Colonic mucosa (tissue), 4 donors: ENCODE data around the gene CYP4F3. TPM values are rescaled to one million over a fixed set of nuclear protein-coding genes. Genes with fewer than 3 reads are reported as not detected.

Experiments
- DNase-seq: peaks from one replicate; pipeline ENCODE4 v3.0.0-alpha.2; 2020
- H3K27ac ChIP-seq: fragments of 200-600 bp; one replicate; pipeline ENCODE4 v1.8.0; 2021
- H3K27me3 ChIP-seq: fragments of 200-600 bp; one replicate; pipeline ENCODE4 v1.8.0; 2021
- H3K36me3 ChIP-seq: fragments of 200-600 bp; one replicate; pipeline ENCODE4 v1.8.0; 2021
- H3K4me1 ChIP-seq: fragments of 200-600 bp; one replicate; pipeline ENCODE4 v1.8.0; 2021; ENCODE audit warnings: mild to moderate bottlenecking
- H3K4me3 ChIP-seq: fragments of 200-600 bp; one replicate; pipeline ENCODE4 v1.8.0; 2021
- H3K9ac ChIP-seq, 2 donors: one replicate each; pipeline ENCODE4 v1.7.0; 2013; ENCODE audit warnings: control low read depth in 2 of 2, low read depth in 2 of 2, low read length in 2 of 2
- H3K9me3 ChIP-seq: fragments of 200-600 bp; one replicate; pipeline ENCODE4 v1.8.0; 2021
- intact Hi-C: fragments of 100-400 bp; cut with DNase I; formaldehyde crosslinking; loops from one replicate; pipeline ENCODE4 v1.14.1; 2022
- total RNA-seq, 2 donors: library from RNA; stranded (reverse); fragmentation: NEBNext Ultra II Directional in 1 of 2; extraction: Animal tissue kit (Norgen Biotek cat#: 25700) in 1 of 2; gene quantifications; one replicate each; pipeline ENCODE4 v1.2.1, GENCODE V29; 2021
- TF ChIP-seq, protein P1 (sequence below): fragments of 200-600 bp; IDR thresholded peaks from one replicate; pipeline ENCODE4 v1.8.0; 2022; ENCODE audit warnings: antibody characterized with exemption, mild to moderate bottlenecking
- donor health status: healthy.
- donor health status: DM: no; HTN: no; CAD: no.
- donor health status: DM: no; HTN: no; CAD: no.

CYP4F3 gene
- total RNA-seq, 2 donors from 2014 or later, result 7.8 to 8.3 TPM

DNA sequence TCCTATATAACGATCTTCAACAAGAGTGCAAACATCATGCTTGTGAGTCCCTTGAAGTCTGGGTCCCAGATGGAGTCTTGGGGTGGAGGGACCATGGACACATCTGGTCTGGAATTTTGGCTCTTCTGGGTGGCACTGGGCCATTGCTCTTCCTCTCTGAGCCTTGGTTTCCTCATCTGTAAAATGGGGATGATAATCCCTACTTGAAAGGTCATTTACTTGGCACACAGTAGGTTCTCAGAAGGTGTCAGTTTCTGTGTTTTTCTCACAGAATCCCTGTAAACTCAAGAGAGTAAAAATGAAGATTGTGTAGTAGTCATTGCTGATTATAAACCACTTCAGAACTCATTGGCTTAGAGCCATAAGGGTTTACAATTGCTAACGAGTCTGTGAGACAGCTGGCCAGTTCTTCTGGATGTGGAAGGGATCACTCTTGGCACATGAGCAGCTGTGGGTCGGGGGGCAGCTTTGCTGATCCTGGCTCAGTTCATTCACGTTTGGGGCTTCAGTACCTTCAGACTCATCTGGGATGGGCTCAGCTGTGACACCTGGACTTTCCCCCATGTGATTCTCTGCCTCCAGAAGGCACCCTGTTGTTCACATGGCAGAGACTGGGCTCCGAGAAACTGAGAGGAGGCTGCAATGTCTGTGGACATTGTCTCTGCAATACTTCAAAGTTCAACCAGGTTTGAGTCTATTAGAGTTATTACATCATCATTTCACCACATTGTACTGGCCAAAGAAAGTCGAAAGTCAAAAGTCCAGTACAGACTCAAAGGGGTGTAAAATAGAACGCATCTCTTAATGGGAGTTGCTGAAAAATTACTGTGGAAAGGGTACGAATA lies 40.0 kb downstream of the CYP4F3 start:
- DNase-seq, result no peak
- H3K27ac ChIP-seq, result no peak overlapping the region
- H3K4me3 ChIP-seq, result no peak overlapping the region

DNA sequence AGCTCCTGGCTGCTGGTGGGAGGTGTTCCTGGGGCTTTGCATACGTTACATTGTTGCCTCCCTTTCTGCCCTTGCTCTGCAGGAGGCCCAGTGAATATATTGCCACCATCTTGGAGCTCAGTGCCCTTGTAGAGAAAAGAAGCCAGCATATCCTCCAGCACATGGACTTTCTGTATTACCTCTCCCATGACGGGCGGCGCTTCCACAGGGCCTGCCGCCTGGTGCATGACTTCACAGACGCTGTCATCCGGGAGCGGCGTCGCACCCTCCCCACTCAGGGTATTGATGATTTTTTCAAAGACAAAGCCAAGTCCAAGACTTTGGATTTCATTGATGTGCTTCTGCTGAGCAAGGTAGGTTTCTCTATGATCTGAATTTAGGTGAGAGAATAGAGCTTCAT lies 42.7 kb downstream of the CYP4F3 start:
- H3K27ac ChIP-seq, result no peak overlapping the region
- no peaks in the 10 kb centered on the region for H3K4me1 ChIP-seq
- H3K27me3 ChIP-seq, result no peaks in the 10 kb centered on the region
- intact Hi-C loops, result no loop called here
- no peaks in the 10 kb centered on the region for H3K9me3 ChIP-seq
- H3K4me3 ChIP-seq, result no peak overlapping the region
- DNase-seq, result no peak
- H3K9ac ChIP-seq, result no peak overlapping the region
- TF ChIP-seq, protein P1, sequence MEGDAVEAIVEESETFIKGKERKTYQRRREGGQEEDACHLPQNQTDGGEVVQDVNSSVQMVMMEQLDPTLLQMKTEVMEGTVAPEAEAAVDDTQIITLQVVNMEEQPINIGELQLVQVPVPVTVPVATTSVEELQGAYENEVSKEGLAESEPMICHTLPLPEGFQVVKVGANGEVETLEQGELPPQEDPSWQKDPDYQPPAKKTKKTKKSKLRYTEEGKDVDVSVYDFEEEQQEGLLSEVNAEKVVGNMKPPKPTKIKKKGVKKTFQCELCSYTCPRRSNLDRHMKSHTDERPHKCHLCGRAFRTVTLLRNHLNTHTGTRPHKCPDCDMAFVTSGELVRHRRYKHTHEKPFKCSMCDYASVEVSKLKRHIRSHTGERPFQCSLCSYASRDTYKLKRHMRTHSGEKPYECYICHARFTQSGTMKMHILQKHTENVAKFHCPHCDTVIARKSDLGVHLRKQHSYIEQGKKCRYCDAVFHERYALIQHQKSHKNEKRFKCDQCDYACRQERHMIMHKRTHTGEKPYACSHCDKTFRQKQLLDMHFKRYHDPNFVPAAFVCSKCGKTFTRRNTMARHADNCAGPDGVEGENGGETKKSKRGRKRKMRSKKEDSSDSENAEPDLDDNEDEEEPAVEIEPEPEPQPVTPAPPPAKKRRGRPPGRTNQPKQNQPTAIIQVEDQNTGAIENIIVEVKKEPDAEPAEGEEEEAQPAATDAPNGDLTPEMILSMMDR, result no peak
- H3K36me3 ChIP-seq, result no peaks in the 10 kb centered on the region

More for the DNA sequence above, 40.0 kb downstream of the CYP4F3 start:
- H3K4me1 ChIP-seq, result no peaks in the 10 kb centered on the region
- no peaks in the 10 kb centered on the region for H3K27me3 ChIP-seq
- TF ChIP-seq, protein P1, result no peak
- intact Hi-C loops, result no loop called here
- H3K36me3 ChIP-seq, result no peaks in the 10 kb centered on the region
- H3K9me3 ChIP-seq, result no peaks in the 10 kb centered on the region
- no peak overlapping the region for H3K9ac ChIP-seq

DNA sequence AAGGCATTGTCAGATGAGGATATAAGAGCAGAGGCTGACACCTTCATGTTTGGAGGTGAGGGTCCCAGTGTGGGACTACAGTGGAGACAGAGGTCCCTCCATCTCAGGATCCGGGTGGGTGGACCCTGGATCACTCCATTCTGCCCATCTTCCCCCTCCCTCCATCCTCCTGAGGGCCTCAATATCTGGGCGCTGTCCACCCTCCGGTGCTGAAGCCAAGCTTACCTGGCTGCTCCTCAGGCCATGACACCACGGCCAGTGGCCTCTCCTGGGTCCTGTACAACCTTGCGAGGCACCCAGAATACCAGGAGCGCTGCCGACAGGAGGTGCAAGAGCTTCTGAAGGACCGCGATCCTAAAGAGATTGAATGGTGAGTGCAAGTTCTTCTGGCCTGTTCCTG lies 44.1 kb downstream of the CYP4F3 start:
- Histone ChIP-seq H3K4me3 (no peak overlapping the region), H3K4me1 (no peaks in the 10 kb centered on the region), H3K9me3 (no peaks in the 10 kb centered on the region), H3K36me3 (no peaks in the 10 kb centered on the region), H3K27ac (no peak overlapping the region), H3K27me3 (no peaks in the 10 kb centered on the region), H3K9ac (no peak overlapping the region)
- TF ChIP-seq, protein P1, result no peak
- intact Hi-C loops, result no loop called here
- no peak for DNase-seq

DNA sequence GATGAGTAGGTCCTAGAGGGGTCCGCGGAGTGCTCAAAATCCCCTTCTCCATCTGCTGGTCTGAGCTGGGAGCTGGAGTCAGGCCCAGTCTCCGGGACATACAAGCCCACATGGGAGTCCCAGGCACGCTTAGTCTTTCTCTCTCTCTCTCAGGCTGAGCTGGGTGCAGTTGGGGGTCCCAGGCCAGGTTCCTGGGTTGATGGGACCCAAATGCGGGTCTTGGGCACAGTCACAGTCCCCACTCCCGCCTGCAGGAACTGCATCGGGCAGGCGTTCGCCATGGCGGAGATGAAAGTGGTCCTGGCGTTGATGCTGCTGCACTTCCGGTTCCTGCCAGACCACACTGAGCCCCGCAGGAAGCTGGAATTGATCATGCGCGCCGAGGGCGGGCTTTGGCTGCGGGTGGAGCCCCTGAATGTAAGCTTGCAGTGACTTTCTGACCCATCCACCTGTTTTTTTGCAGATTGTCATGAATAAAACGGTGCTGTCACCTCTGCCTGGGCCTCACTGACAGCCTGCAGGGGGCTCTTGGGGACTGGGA lies 56.0 kb downstream of the CYP4F3 start:
- no peak overlapping the region for H3K27ac ChIP-seq
- no peaks in the 10 kb centered on the region for H3K27me3 ChIP-seq
- H3K9ac ChIP-seq, result no peak overlapping the region
- H3K9me3 ChIP-seq, result no peaks in the 10 kb centered on the region
- no peak overlapping the region for H3K4me3 ChIP-seq
- no peak for DNase-seq
- no peaks in the 10 kb centered on the region for H3K36me3 ChIP-seq
- H3K4me1 ChIP-seq, result no peaks in the 10 kb centered on the region
- TF ChIP-seq, protein P1, result no peak
- intact Hi-C loops, result loop anchor here (2.0 kb wide), 1 partner anchor 18 kb away; no protein-coding TSS in a partner anchor

DNA sequence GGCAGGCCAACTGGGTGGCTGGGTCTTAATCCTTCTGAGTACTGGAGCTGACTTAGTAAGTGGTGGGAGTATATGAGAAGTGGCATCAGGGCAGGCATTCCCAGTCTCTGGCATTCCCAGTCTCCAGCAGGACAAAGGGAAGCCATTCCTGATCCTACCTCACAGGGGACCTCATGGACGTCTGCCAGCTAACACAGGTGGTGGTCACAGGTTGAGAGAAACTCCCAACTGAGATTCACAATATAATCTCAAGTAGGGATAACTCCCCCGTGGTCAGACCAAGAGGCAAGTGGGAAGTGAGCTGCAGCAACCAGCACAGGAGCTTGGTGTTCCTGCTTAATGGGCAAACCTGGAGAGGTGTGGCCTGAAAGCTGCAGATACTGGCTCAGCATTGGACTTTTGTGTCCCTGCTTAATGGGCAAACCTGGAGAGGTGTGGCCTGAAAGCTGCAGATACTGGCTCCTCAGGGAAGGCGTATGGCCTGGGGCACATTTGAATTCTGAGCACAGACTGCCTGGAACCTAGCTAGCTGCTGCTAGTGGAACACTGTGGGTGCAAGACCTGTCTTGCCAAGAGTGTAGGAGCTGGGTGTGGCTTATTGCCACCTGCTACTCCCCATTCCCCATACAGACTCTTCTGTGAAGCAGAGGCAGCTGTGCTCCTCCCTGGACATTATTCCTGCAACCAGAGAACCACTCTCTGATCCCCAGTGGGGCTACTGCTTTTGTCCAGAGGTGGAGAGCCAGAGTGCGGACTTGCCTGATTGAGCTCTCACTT lies 61.2 kb downstream of the CYP4F3 start:
- Histone ChIP-seq H3K27ac (peak overlapping the region; percentile 72), H3K9me3 (no peaks in the 10 kb centered on the region), H3K9ac (peak overlapping the region in 1 of 2 donors; percentile 73), H3K4me1 (peaks cover 7% of the 10 kb centered on the region), H3K27me3 (no peaks in the 10 kb centered on the region), H3K36me3 (no peaks in the 10 kb centered on the region), H3K4me3 (no peak overlapping the region)
- intact Hi-C loops, result no loop called here
- TF ChIP-seq, protein P1, result no peak
- DNase-seq, result peak; percentile 67
